Keratinocyte (primary cell): Measurements from ENCODE around the gene EXOC6B.

Experiments
- CTCF ChIP-seq, 3 experiments: IDR thresholded peaks in 1 of 3; conservative IDR thresholded peaks in 1 of 3; optimal IDR thresholded peaks in 1 of 3; 2 replicates in 2 of 3; 3 replicates in 1 of 3; pipeline versions ENCODE3 to v1.5.1; 2011; ENCODE audit warnings: low read length in 3 of 3, mild to moderate bottlenecking in 3 of 3, moderate library complexity in 2 of 3, control low read depth in 1 of 3, inconsistent platforms in 1 of 3; ENCODE audit not compliant: insufficient read depth in 2 of 3; ENCODE audit errors: extremely low read depth in 1 of 3
- EZH2 ChIP-seq: IDR thresholded peaks from one replicate; pipeline ENCODE4 v1.6.1; 2012; ENCODE audit warnings: inconsistent platforms, mild to moderate bottlenecking, low read length, moderate library complexity

DNA sequence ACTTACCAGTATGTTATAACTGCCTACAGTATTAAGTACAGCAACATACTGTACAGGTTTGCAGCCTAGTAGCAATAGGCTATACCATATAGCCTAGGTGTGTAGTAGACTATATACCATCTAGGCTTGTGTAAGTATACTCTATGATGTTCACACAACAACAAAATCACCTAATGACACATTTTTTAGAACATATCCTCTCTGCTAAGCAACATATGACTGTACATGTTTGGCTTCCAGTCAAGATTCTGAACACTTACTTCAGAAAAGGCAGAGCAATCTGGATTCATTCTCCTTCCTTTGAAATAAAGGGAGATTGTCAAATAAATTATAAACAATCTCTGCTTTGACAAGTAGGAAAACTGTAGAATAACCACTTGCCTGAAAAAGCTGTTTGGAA, 81.8 kb downstream of the EXOC6B start:
- TF ChIP-seq CTCF (optimal IDR thresholded peaks at IDR 0.05 in 1 of 3, IDR thresholded peaks at IDR 0.05 in 1 of 3, conservative IDR thresholded peaks at IDR 0.05 in 1 of 3; ENCODE audit: extremely low read depth in 1 of 3, insufficient read depth in 2 of 3, low read length in 3 of 3) = no peak
- no peak for TF ChIP-seq EZH2
